Ovary (tissue), 9 donors: Measurements from ENCODE around the gene CROCC2. TPM values are rescaled to one million over a fixed set of nuclear protein-coding genes. Genes with fewer than 3 reads are reported as not detected.

Source experiments
- DNase-seq, 5 donors: peaks; one replicate each; pipeline ENCODE4 v3.0.0-alpha.2; 2019 to 2020
- H3K27ac ChIP-seq, 2 donors: fragments of 200-600 bp; one replicate each; pipeline versions ENCODE4 v1.5.1 to v1.8.0; 2019 to 2022
- H3K27me3 ChIP-seq: fragments of 200-600 bp; one replicate; pipeline ENCODE4 v1.8.0; 2022
- H3K36me3 ChIP-seq: fragments of 200-600 bp; sonication (generic); one replicate; pipeline ENCODE4 v1.5.1; 2019
- H3K4me1 ChIP-seq: one replicate; pipeline ENCODE4 v1.8.1; 2013; ENCODE audit warnings: mild to moderate bottlenecking, moderate library complexity; ENCODE audit not compliant: insufficient read depth
- H3K4me3 ChIP-seq: fragments of 200-600 bp; sonication (generic); one replicate; pipeline ENCODE4 v1.5.1; 2017
- H3K9me3 ChIP-seq, 2 donors: fragments of 200-600 bp in 1 of 2; sonication (generic) in 1 of 2; one replicate each; pipeline versions ENCODE4 v1.5.1 to v1.8.1; 2013 to 2019; ENCODE audit warnings: mild to moderate bottlenecking in 1 of 2, moderate library complexity in 1 of 2
- EP300 ChIP-seq: sonication (generic); formaldehyde crosslinking; IDR thresholded peaks from one replicate; pipeline ENCODE4 v1.6.1; 2017; ENCODE audit warnings: antibody characterized with exemption
- POLR2A ChIP-seq: fragments of 450-650 bp; IDR thresholded peaks from one replicate; pipeline ENCODE4 v1.6.1; 2017; ENCODE audit warnings: antibody characterized with exemption, mild to moderate bottlenecking, moderate library complexity
- WGBS, 3 donors: extraction: QIAGEN DNeasy Blood & Tissue Kit in 1 of 3; methylation state at CpG; one replicate each; pipeline versions ENCODE4 v1.1.5 to v1.1.7; 2013 to 2017; 5-methylcytosine and 5-hydroxymethylcytosine counted together
- intact Hi-C, 4 donors: fragments of 100-400 bp; cut with DNase I; formaldehyde crosslinking; loops; one replicate each; pipeline versions ENCODE4 v1.11.0 to v1.15.1; 2022 to 2023
- polyA plus RNA-seq, 2 donors: library from polyadenylated mRNA; stranded (reverse); fragments of 200-250 nt in 1 of 2; fragments of 350-450 nt in 1 of 2; fragmentation: Illumina TruSeq in 1 of 2; extraction: RNeasy Lipid Tissue Mini Kit (QIAGEN cat#74804) in 1 of 2; gene quantifications; one replicate each; pipeline ENCODE4 v1.2.3, GENCODE V29; 2013 to 2014
- total RNA-seq, 7 donors: library from RNA; depleted of rRNA in 2 of 7; stranded (reverse); fragments of >200 nt in 2 of 7; fragmentation: NEBNext Ultra II Directional in 3 of 7; extraction: Animal tissue kit (Norgen Biotek cat#: 25700) in 3 of 7; gene quantifications; one replicate each; pipeline versions ENCODE4 v1.1.0 to v1.2.4, GENCODE V29; 2016 to 2023
- TF ChIP-seq, protein P1 (sequence below), 3 donors: fragments of 450-650 bp in 2 of 3; fragments of 200-600 bp in 1 of 3; IDR thresholded peaks; one replicate each; pipeline versions ENCODE4 v1.5.1 to v1.8.0; 2016 to 2022; ENCODE audit warnings: antibody characterized with exemption in 3 of 3, mild to moderate bottlenecking in 1 of 3
- donor health status: DM: no; HTN: no; CAD: no; lungs with moderate emphysema.
- donor health status: DM: no; HTN: no; CAD: no.
- donor health status: Bipolar disorder and iron deficiency.
- donor health status: DM: yes; HTN: yes; CAD: no.
- donor health status: DM: no; HTN: no; CAD: no.
- donor health status: DM: yes; HTN: yes; CAD: no.

Gene CROCC2
- total and polyA plus RNA-seq, 9 donors, result 0.15 to 6.1 (median 1.5) TPM; not detected in 1

DNA sequence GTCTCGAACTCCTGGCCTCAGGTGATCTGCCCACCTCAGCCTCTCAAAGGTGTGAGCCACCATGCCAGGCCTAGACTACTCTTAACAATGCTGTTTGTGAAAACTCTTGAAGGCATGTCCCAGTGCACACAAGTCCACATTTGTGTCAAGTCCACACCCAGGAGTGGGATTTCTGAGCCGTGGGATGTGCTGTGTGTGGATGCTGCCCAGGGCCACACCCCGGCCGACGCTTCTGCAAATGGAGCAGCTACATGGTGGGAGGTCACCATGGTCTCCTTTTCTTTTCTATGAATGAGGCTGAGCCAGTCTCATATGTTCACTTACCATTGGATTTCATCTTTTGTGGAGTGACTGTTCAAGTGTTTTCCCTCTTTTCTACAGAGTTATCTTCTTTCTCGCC lies 108.1 kb downstream of the CROCC2 start:
- intact Hi-C loops, result no loop called here
- peak in 1 of 5 donors; percentile 2 for DNase-seq
- WGBS, 3 donors, result 95 to 96% (median 96%) methylated on average over 6 of the region's 6 CpGs

DNA sequence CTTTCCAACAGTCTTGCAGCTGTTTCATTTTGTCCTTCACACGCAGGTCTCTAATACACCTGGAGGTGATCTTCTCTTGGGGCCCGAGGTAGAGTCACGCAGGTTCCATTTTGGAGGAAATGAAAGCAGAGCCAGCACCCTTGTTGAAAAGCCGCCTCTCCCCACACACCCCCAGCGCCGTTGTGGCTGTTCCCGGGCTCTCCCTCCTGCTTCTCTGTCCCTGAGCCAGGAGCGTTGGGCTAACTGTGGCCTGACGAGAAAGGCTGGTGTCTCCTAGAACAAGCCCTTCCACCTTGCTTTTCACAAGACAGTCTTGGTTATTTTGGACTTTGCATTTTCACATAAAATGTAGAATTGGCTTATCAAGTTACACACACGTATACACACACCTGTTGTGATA lies 108.6 kb downstream of the CROCC2 start:
- Histone ChIP-seq H3K36me3 (no peaks in the 10 kb centered on the region), H3K27me3 (no peaks in the 10 kb centered on the region), H3K9me3 (no peaks in the 10 kb centered on the region), H3K4me1 (peaks cover 10% of the 10 kb centered on the region), H3K4me3 (no peak overlapping the region), H3K27ac (no peak overlapping the region)
- TF ChIP-seq POLR2A (no peak), EP300 (no peak)
- TF ChIP-seq, protein P1, sequence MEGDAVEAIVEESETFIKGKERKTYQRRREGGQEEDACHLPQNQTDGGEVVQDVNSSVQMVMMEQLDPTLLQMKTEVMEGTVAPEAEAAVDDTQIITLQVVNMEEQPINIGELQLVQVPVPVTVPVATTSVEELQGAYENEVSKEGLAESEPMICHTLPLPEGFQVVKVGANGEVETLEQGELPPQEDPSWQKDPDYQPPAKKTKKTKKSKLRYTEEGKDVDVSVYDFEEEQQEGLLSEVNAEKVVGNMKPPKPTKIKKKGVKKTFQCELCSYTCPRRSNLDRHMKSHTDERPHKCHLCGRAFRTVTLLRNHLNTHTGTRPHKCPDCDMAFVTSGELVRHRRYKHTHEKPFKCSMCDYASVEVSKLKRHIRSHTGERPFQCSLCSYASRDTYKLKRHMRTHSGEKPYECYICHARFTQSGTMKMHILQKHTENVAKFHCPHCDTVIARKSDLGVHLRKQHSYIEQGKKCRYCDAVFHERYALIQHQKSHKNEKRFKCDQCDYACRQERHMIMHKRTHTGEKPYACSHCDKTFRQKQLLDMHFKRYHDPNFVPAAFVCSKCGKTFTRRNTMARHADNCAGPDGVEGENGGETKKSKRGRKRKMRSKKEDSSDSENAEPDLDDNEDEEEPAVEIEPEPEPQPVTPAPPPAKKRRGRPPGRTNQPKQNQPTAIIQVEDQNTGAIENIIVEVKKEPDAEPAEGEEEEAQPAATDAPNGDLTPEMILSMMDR (IDR thresholded peaks at IDR 0.05), result no peak
- intact Hi-C loops, result no loop called here
- peak in 3 of 5 donors; percentile 4 to 17 (median 5) for DNase-seq
- 91 to 93% (median 93%) methylated on average over 10 of the region's 10 CpGs for WGBS, 3 donors

More for the DNA sequence above, 108.1 kb downstream of the CROCC2 start:
- Histone ChIP-seq H3K4me1 (peaks cover 15% of the 10 kb centered on the region), H3K27ac (no peak overlapping the region), H3K27me3 (no peaks in the 10 kb centered on the region), H3K4me3 (no peak overlapping the region), H3K36me3 (no peaks in the 10 kb centered on the region), H3K9me3 (no peaks in the 10 kb centered on the region)
- TF ChIP-seq EP300 (no peak), POLR2A (no peak)
- TF ChIP-seq, protein P1 (IDR thresholded peaks at IDR 0.05), result no peak

DNA sequence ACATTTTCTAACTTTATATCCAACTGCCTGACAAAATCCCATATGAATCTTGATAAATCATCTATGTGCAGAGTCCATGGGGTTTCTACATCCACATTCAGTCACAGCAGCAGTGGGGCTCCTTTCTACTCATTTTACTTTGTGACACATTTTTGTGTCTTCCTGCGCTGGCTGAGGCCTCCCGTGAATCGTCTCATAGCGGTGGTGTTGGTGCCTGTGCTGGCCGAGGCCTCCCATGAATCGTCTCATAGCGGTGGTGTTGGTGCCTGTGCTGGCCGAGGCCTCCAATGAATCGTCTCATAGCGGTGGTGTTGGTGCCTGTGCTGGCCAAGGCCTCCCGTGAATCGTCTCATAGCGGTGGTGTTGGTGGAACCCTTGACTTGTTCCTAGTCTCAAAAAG lies 109.3 kb downstream of the CROCC2 start:
- TF ChIP-seq EP300, result no peak
- TF ChIP-seq, protein P1 (IDR thresholded peaks at IDR 0.05), result no peak
- DNase-seq, result peak in 4 of 5 donors; percentile 5 to 21 (median 13)

DNA sequence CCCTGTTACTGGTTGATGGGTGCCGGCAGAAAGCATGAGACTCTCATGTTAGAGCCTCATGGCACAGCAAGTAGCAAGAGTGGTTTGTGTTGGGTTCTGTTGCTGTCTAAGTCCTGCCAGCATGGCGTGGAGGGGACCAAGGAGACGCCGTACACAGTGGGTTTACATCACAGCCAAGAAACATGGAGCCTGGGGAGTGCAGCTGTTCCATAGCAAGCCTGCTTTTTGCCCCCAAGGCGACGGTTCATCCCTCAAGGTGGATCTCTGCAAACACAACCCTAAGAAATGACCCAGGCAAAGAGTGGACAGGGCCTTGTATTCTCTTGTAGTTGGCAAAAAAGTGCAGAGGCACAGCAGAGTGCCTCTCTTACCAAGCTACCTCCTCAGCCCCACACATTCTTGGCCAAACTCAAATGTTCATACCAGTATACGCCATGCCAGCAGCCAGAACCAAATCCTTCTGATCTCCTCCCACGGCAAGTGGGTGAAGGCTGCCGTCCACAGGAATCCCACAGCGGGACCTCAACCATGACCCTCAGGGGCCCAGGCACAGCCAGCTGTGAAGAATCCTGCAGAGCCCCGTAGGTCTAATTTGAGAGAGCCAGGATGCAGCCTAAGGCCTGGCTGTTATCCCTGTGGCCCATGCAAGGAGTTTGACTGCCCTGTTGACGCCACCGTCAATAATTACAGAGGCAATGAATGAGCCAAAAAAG lies 111.2 kb downstream of the CROCC2 start:
- DNase-seq, result peak in 3 of 5 donors; percentile 5 to 16 (median 11)

More for the DNA sequence above, 109.3 kb downstream of the CROCC2 start:
- 93 to 94% (median 94%) methylated on average over 13 of the region's 13 CpGs for WGBS, 3 donors
- H3K27ac ChIP-seq, result no peak overlapping the region
- no peak overlapping the region for H3K4me3 ChIP-seq
- no peaks in the 10 kb centered on the region for H3K9me3 ChIP-seq
- H3K4me1 ChIP-seq, result peaks cover 8% of the 10 kb centered on the region
- H3K36me3 ChIP-seq, result no peaks in the 10 kb centered on the region
- intact Hi-C loops, result no loop called here
- no peaks in the 10 kb centered on the region for H3K27me3 ChIP-seq

More for the DNA sequence above, 111.2 kb downstream of the CROCC2 start:
- H3K9me3 ChIP-seq, result no peaks in the 10 kb centered on the region
- no peaks in the 10 kb centered on the region for H3K36me3 ChIP-seq
- WGBS, 3 donors, result 92 to 93% (median 92%) methylated on average over 13 of the region's 13 CpGs
- no peak for TF ChIP-seq EP300
- no peak for TF ChIP-seq POLR2A
- TF ChIP-seq, protein P1 (IDR thresholded peaks at IDR 0.05), result no peak
- H3K4me3 ChIP-seq, result no peak overlapping the region
- no peaks in the 10 kb centered on the region for H3K4me1 ChIP-seq
- no peak overlapping the region for H3K27ac ChIP-seq
- H3K27me3 ChIP-seq, result no peaks in the 10 kb centered on the region
- intact Hi-C loops, result no loop called here
